H9 (cell line): ENCODE results near the gene HHIP. TPM values are rescaled to one million over a fixed set of nuclear protein-coding genes. Genes with fewer than 3 reads are reported as not detected.

Source experiments
- DNase-seq: peaks from one replicate; pipeline ENCODE4 v3.0.0-alpha.2; 2017
- H2AFZ ChIP-seq: one replicate; pipeline ENCODE4 v1.6.1; 2013; ENCODE audit warnings: mild to moderate bottlenecking, low read length, control low read depth, moderate library complexity
- H2AK5ac ChIP-seq: 2 replicates; pipeline ENCODE4 v1.6.1; 2013; ENCODE audit warnings: low read length, control low read depth, mixed read lengths; ENCODE audit not compliant: insufficient read length
- H2BK120ac ChIP-seq: one replicate; pipeline ENCODE4 v1.6.1; 2013; ENCODE audit warnings: low read depth, mild to moderate bottlenecking, low read length, control low read depth, inconsistent platforms; ENCODE audit not compliant: poor library complexity, severe bottlenecking
- H2BK12ac ChIP-seq: 2 replicates; pipeline ENCODE4 v1.6.1; 2013; ENCODE audit warnings: low read length, control low read depth, mixed read lengths, low read depth; ENCODE audit not compliant: insufficient read length
- H2BK15ac ChIP-seq: 2 replicates; pipeline ENCODE4 v1.6.1; 2013; ENCODE audit warnings: low read depth, low read length, control low read depth
- H2BK20ac ChIP-seq: one replicate; pipeline ENCODE4 v1.6.1; 2013; ENCODE audit warnings: low read depth, mild to moderate bottlenecking, low read length, control low read depth, inconsistent platforms; ENCODE audit not compliant: poor library complexity, severe bottlenecking
- H2BK5ac ChIP-seq: 2 replicates; pipeline ENCODE4 v1.6.1; 2013; ENCODE audit warnings: low read length, control low read depth, mixed read lengths; ENCODE audit not compliant: insufficient read length
- H3K14ac ChIP-seq: 2 replicates; pipeline ENCODE4 v1.6.1; 2013; ENCODE audit warnings: low read length, control low read depth; ENCODE audit not compliant: insufficient read depth
- H3K18ac ChIP-seq: 2 replicates; pipeline ENCODE4 v1.6.1; 2013; ENCODE audit warnings: low read depth, mild to moderate bottlenecking, mixed read lengths, low read length, control low read depth; ENCODE audit not compliant: insufficient read length
- H3K23ac ChIP-seq: 2 replicates; pipeline ENCODE4 v1.6.1; 2013; ENCODE audit warnings: low read length, control low read depth, mixed read lengths, low read depth; ENCODE audit not compliant: insufficient read length
- H3K23me2 ChIP-seq: 2 replicates; pipeline ENCODE4 v1.6.1; 2013; ENCODE audit warnings: low read depth, mild to moderate bottlenecking, mixed read lengths, low read length, control low read depth; ENCODE audit not compliant: insufficient read length, poor library complexity, severe bottlenecking
- H3K27ac ChIP-seq: 2 replicates; pipeline ENCODE4 v1.5.1; 2013; ENCODE audit warnings: low read length, control low read depth, mixed read lengths, low read depth; ENCODE audit not compliant: insufficient read length
- H3K27me3 ChIP-seq: 2 replicates; pipeline ENCODE4 v1.6.1; 2013; ENCODE audit warnings: low read length, control low read depth, inconsistent platforms; ENCODE audit not compliant: insufficient read depth
- H3K4ac ChIP-seq: 2 replicates; pipeline ENCODE4 v1.6.1; 2013; ENCODE audit warnings: low read depth, mild to moderate bottlenecking, control low read depth, inconsistent platforms, low read length, moderate library complexity
- H3K4me1 ChIP-seq: 2 replicates; pipeline ENCODE4 v1.6.1; 2013; ENCODE audit warnings: low read length, control low read depth, inconsistent platforms; ENCODE audit not compliant: insufficient read depth
- H3K4me2 ChIP-seq: 2 replicates; pipeline ENCODE4 v1.6.1; 2013; ENCODE audit warnings: low read length, control low read depth, mixed read lengths; ENCODE audit not compliant: insufficient read length, insufficient read depth
- H3K56ac ChIP-seq: 2 replicates; pipeline ENCODE4 v1.6.1; 2013; ENCODE audit warnings: low read depth, mild to moderate bottlenecking, mixed read lengths, low read length, control low read depth; ENCODE audit not compliant: insufficient read length
- H3K79me1 ChIP-seq: 2 replicates; pipeline ENCODE4 v1.6.1; 2013; ENCODE audit warnings: low read depth, mild to moderate bottlenecking, moderate library complexity, low read length, control low read depth, inconsistent platforms; ENCODE audit not compliant: insufficient read depth, poor library complexity, severe bottlenecking
- H3K79me2 ChIP-seq: 2 replicates; pipeline ENCODE4 v1.6.1; 2013; ENCODE audit warnings: low read length, control low read depth, inconsistent platforms; ENCODE audit not compliant: insufficient read depth
- H3K9ac ChIP-seq: 2 replicates; pipeline ENCODE4 v1.6.1; 2013; ENCODE audit warnings: low read length, control low read depth, mixed read lengths; ENCODE audit not compliant: insufficient read length; ENCODE audit errors: extremely low read depth
- H3K9me3 ChIP-seq: one replicate; pipeline ENCODE4 v1.6.1; 2013; ENCODE audit warnings: low read depth, low read length, inconsistent platforms; ENCODE audit not compliant: control insufficient read depth
- H3T11ph ChIP-seq: one replicate; pipeline ENCODE4 v1.6.1; 2013; ENCODE audit warnings: mild to moderate bottlenecking, low read length, control low read depth, inconsistent platforms
- H4K20me1 ChIP-seq: one replicate; pipeline ENCODE4 v1.6.1; 2013; ENCODE audit not compliant: control insufficient read depth, insufficient read length, insufficient read depth
- H4K5ac ChIP-seq: 2 replicates; pipeline ENCODE4 v1.6.1; 2013; ENCODE audit warnings: low read depth, mild to moderate bottlenecking, mixed read lengths, low read length, control low read depth; ENCODE audit not compliant: insufficient read length
- H4K8ac ChIP-seq: replicated peaks from 2 replicates; pipeline ENCODE4 v1.6.1; 2013; ENCODE audit warnings: low read length, control low read depth, mixed read lengths, low read depth; ENCODE audit not compliant: insufficient read length
- H4K91ac ChIP-seq: 2 replicates; pipeline ENCODE4 v1.6.1; 2013; ENCODE audit warnings: low read depth, mild to moderate bottlenecking, moderate library complexity, mixed read lengths, low read length, control low read depth; ENCODE audit not compliant: insufficient read length
- H3K27ac Mint-ChIP-seq, 3 experiments: 2 replicates in 2 of 3; 3 replicates in 1 of 3; pipeline ENCODE4 v1.8.0; 2020 to 2021; ENCODE audit warnings: mixed read lengths in 3 of 3, mild to moderate bottlenecking in 1 of 3, moderate library complexity in 1 of 3
- H3K27me3 Mint-ChIP-seq: 2 replicates; pipeline ENCODE4 v1.8.0; 2021; ENCODE audit warnings: low read depth, mild to moderate bottlenecking, moderate library complexity, mixed read lengths
- H3K36me3 Mint-ChIP-seq, 3 experiments: 2 replicates in 2 of 3; 3 replicates in 1 of 3; pipeline ENCODE4 v1.8.0; 2020 to 2021; ENCODE audit warnings: low read depth in 3 of 3, mixed read lengths in 3 of 3; ENCODE audit not compliant: insufficient read depth in 1 of 3
- H3K4me1 Mint-ChIP-seq, 2 experiments: 2 replicates each; pipeline ENCODE4 v1.8.0; 2020; ENCODE audit warnings: mixed read lengths in 2 of 2
- H3K4me3 Mint-ChIP-seq, 2 experiments: 2 replicates in 1 of 2; 3 replicates in 1 of 2; pipeline ENCODE4 v1.8.0; 2020 to 2021; ENCODE audit warnings: mild to moderate bottlenecking in 2 of 2, mixed read lengths in 2 of 2, moderate library complexity in 1 of 2
- H3K9me3 Mint-ChIP-seq, 2 experiments: 2 replicates in 1 of 2; 3 replicates in 1 of 2; pipeline ENCODE4 v1.8.0; 2020; ENCODE audit warnings: mild to moderate bottlenecking in 2 of 2, mixed read lengths in 2 of 2, moderate library complexity in 1 of 2
- CTCF ChIP-seq: fragments of 200-600 bp; sonication (generic); conservative IDR thresholded peaks from 3 replicates; pipeline ENCODE4 v1.8.0; 2021; ENCODE audit warnings: antibody characterized with exemption, mild to moderate bottlenecking
- WGBS: extraction: QIAGEN DNeasy Blood & Tissue Kit; methylation state at CpG from one replicate; pipeline ENCODE4 v1.1.7; 2013; ENCODE audit warnings: missing lambda C conversion rate, low lambda C conversion rate, mixed read lengths; ENCODE audit not compliant: insufficient read length; ENCODE audit errors: extremely low coverage; 5-methylcytosine and 5-hydroxymethylcytosine counted together
- total RNA-seq: library from RNA; stranded (reverse); gene quantifications from 2 replicates; pipeline ENCODE4 v1.2.1, GENCODE V29; 2021

The HHIP gene
- total RNA-seq, 1 experiment from 2014 or later: 3.8 TPM

DNA sequence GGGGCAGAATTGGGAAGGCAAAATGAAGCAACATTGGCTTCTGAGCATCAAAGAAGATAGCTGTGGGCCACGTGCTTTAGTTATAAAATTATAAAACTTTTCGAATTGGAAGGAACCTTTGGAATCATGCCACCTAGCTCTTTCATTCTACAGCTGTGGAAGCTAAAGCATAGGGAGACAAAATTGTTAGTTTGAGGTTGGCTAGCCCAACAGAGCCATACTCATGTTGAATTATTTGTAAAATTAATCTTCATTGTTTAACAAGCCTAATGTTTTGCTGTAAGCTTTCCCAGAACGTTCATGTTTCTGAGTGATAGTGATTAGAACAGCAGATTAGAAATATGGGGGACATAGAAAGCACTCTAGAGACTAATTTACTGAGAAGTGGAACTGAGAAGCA is 35.9 kb downstream of the HHIP start:
- Mint-ChIP-seq H3K4me1 (peaks cover 9 to 11% of the 10 kb centered on the region in 2 experiments), H3K9me3 (no peaks in the 10 kb centered on the region), H3K4me3 (no peak overlapping the region), H3K27ac (no peak overlapping the region), H3K27me3 (no peaks in the 10 kb centered on the region), H3K36me3 (no peaks in the 10 kb centered on the region)
- TF ChIP-seq CTCF: no peak
- Histone ChIP-seq H2BK5ac (no peak overlapping the region), H3T11ph (no peak overlapping the region), H2BK120ac (no peak overlapping the region), H3K9ac (no peak overlapping the region), H3K56ac (no peak overlapping the region), H3K4me1 (peaks cover 2% of the 10 kb centered on the region; the same call in 1 of the 2 replicates), H3K14ac (no peak overlapping the region), H3K27me3 (no peaks in the 10 kb centered on the region), H2BK12ac (no peak overlapping the region), H2AFZ (no peak overlapping the region), H3K79me2 (no peaks in the 10 kb centered on the region), H4K8ac (no peak overlapping the region), H2BK15ac (no peak overlapping the region), H3K79me1 (no peaks in the 10 kb centered on the region), H4K20me1 (no peaks in the 10 kb centered on the region), H3K23me2 (no peaks in the 10 kb centered on the region), H3K27ac (no peak overlapping the region), H3K4me2 (no peak overlapping the region), H2AK5ac (no peak overlapping the region), H2BK20ac (no peak overlapping the region), H4K5ac (no peak overlapping the region), H4K91ac (no peak overlapping the region), H3K4ac (no peak overlapping the region), H3K18ac (no peak overlapping the region), H3K23ac (no peak overlapping the region), H3K9me3 (no peaks in the 10 kb centered on the region)
- WGBS: no CpG with 5 or more reads among the region's 3 CpGs
- no peak for DNase-seq
